Raji (cell line): ENCODE results near the gene DEUP1.

Experiments
- POLR2A ChIP-seq: IDR thresholded peaks from 2 replicates; pipeline ENCODE4 v1.6.1; 2011; ENCODE audit warnings: low read depth, low read length, control low read depth; ENCODE audit not compliant: insufficient read depth

Gene DEUP1

DNA sequence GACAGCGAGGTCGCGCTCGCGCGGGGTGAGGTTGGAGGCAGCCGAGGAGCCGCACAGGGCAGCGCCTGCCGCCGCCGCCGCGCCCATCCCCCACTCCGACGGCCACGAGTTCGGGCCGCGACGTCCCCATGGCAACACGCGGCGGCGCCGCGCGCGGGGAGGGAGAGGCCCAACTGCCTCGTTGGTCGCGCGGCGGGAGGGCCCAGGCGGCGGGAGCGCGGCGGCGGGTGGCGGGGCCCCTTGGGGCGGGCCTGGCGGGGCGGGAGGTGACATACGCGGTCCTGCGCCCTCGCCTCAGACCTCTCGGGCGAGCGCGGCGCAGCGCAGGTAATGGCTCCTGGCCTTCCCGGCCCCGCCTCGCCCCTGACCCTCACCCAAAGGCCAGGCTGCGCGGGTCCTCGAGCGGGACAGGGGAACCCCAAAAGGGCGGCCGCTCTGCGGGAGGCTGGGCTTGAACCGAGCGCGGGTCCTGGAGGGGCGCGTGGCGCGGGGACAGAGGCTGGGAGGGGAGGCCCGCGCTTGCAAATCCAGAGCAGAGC lies at the start of gene DEUP1:
DEUP1 (plus strand) TSS at position 297 of the 539 bp plus-strand sequence. CDS start 1,518 bp downstream, outside the sequence.
- no peak for TF ChIP-seq POLR2A

DNA sequence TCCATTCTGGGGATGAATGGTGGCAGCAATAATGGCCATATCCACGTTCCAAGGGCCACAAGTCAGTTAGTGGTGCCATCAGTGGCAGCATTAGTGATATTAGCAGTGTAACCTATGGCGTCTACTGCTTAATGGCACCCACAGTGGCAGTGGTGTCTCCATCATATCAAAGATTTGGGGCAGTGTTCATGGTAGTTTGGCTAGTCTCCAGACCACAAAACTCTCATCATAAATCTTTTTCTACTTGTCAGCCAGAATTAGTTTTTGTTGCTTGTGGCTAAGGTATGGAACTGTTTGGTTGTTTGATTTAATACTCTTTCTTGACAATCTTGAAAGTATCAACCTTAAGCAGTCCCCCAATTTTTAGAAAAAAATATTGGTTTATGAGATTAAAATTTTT lies 45.1 kb upstream of the DEUP1 start:
- TF ChIP-seq POLR2A, result no peak

- no peak for TF ChIP-seq POLR2A
These were observed 43.1 kb upstream of the DEUP1 start for GRCh38 chr11:93287434-93287833.

- no peak for TF ChIP-seq POLR2A
These were observed 42.5 kb upstream of the DEUP1 start for GRCh38 chr11:93288079-93288478.

DNA sequence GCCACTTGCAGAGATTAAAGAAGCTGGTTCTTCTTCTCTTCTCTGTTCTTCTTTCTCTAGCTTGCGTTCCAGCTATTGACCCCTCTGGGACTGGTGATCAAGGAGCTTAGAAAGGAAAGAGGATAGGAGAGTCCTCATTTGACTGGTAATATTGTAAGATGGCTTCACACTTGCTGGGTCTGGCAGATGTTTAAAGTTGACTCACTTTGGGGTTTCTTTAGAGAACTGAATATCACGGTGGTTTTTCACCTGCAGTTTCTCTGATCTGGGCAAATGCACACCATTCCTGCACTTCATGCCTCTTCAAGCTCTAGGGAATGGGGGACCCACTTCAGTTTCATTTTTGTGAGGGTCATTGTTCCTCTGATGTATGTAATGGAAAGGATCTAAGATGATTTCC lies 41.8 kb upstream of the DEUP1 start:
- no peak for TF ChIP-seq POLR2A

DNA sequence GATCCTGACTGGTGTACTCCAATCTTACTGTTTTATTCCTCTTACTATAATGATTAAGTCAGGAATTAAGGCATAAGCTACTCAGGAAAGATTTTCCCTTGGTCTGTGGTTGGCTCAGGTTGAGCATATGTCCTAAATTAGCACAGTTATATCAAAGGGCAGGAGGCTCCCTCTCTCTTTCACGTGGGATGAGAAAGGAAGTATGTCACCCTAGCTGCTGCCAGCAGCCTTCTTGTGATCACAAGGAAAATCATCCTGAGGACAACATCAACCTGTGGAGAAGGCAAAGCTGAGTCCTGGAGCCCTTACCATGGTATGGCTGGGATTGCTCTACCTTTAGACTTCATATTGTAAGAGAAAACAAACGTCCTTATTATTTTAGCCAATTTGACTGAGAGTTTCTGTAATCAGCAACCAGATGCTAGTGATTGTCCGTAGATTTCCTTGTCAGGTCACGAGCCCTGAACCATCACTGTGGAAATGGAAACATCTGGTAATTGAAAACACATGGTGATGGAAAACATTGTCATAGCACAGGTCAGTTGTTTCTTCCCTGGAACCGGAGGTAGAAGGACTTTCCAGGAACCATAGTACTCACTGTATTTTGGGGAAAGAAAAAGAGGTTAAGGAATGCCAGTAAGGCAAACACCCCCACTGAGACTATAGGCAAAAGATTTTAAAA lies 40.6 kb upstream of the DEUP1 start:
- TF ChIP-seq POLR2A, result no peak

DNA sequence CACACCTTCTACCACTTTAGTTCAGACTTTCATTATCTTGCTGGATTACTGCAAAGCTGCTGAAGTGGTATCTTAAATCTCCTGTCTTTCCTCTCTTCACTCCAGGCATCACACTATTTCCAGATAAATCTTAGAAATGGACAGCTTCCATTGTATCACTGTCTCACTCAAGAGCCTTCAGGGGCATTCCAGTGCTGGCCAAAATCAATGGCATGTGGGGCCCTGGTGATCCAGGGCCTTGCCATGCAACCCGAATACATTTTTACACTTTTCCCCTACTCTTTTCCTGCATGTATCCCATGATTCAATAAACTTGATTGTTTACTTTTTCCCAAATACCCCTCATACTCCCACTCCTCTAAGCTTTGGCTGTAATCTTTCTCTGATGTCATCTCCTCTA lies 39.4 kb upstream of the DEUP1 start:
- no peak for TF ChIP-seq POLR2A

- no peak for TF ChIP-seq POLR2A
These were observed 38.6 kb upstream of the DEUP1 start for GRCh38 chr11:93291898-93292297.

DNA sequence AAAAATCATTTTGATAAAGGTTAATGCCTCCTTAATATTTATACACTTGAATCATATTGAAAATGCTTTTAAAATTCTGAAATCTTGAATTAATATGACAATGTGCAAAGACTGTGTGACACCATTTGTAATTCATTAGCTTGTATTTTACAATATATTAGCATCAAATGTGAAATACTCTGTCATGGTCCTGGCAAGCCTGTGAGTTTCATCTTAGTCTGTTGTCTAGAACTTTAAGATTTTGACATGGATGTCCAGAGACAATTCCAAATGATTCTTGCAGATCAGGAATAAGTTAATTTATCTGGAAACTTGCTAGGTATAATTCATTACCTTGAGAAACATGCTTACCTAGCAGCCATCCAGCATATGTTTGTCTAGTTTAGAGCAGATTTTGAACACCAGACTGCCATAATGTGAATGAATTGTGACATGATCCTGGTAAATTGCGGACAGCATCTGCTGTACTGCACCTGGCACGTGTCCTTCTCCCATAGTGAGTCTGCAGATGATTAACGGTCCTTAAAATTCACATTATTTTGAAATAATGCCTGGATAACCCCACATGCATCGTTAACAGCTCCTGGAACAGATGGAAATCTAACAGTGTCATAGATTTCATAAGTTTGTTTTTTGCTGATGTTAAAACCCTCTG lies 34.5 kb upstream of the DEUP1 start:
- no peak for TF ChIP-seq POLR2A

- TF ChIP-seq POLR2A, result no peak
These were observed 26.9 kb upstream of the DEUP1 start for GRCh38 chr11:93303689-93304088.

GRCh38 chr11:93319224-93319839 lies 11.2 kb upstream of the DEUP1 start:
- no peak for TF ChIP-seq POLR2A

DNA sequence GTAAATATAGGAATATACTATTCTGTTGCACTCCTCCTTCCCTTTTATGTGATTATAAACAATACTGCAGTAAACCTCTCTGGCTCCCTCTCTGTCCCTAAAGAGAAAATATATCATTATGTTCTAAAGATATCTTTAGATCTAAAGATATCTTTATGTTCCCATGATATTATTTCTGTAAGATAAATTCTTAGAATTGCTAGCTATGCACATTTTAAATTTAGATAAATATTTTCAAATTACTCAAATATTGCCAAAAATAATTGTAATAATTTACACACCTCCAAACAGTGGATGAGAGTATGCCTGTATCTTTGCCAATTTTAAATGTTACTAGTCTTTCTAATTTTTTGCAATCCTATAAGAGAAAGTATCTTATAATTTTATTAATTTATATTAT lies 10.3 kb upstream of the DEUP1 start:
- no peak for TF ChIP-seq POLR2A

DNA sequence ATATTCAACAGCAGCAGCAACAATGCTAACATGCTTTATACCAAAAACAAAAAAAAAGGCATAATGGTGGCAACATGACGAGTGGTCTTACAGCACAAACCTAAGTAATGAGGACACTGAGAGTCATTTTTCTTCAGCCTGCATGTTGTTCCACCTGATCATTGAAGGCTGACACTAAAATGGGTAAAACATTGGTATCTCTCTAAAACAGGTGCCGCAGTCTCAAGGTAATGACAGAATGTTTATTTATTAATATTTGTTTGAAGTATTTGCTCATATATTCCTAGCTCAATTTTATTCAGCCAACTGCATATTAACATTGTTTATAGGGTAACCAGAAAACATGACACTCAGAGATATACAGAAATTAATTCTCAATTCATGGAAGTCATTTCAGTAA lies 8.3 kb upstream of the DEUP1 start:
- TF ChIP-seq POLR2A, result no peak

GRCh38 chr11:93323747-93324146 lies 6.8 kb upstream of the DEUP1 start:
- TF ChIP-seq POLR2A, result no peak

DNA sequence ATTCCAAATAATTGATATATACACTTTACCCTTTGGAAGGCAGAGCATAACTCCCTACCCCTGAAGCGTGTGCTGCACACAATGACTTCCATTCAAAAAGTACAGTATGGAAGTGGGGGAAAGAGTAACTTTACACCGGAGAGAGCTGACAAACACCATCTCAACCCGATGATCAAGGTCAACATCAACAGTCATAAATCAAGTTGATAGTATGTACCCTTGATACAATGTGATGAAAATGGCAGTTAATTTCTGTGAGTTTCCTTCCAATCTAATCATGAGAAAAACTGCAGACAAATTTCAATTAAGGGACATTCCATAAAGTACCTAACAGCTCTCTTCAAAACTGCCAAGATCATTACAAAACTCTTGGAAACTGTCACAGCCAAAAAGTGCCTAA lies 6.0 kb upstream of the DEUP1 start:
- no peak for TF ChIP-seq POLR2A

DNA sequence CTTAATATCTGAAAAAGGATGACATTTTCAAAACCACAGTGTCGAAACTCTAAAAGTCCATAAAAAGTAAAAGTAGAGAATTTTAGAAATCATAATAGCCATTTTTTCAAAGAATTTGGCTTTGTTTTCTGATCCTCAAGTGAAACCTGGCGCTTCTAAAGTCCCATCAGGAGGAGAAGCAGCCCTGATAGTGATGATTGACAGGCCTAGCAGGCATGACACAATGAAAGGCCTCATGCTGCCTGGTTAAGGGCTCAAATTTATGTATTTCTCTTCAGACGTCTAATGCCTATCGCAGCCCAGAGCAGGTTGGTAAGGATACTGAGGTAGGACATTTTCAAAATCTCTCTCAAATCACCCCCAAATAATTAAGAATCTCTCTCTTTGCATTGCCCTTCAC lies 3.9 kb upstream of the DEUP1 start:
- TF ChIP-seq POLR2A, result no peak
